GM18526 (cell line): ENCODE results near the gene SPATA2.

Source experiments
- POLR2A ChIP-seq: IDR thresholded peaks from 3 replicates; pipeline ENCODE4 v1.6.1; 2011; ENCODE audit not compliant: insufficient read length; ENCODE audit errors: extremely low read depth

The SPATA2 gene

GRCh38 chr20:49893242-49894072 lies 21.9 kb downstream of the SPATA2 start:
- TF ChIP-seq POLR2A = no peak

- TF ChIP-seq POLR2A = no peak
Observed at GRCh38 chr20:49892817-49893216, 22.5 kb downstream of the SPATA2 start.

- TF ChIP-seq POLR2A = no peak
Observed at GRCh38 chr20:49892260-49892659, 23.1 kb downstream of the SPATA2 start.

- no peak for TF ChIP-seq POLR2A
Observed at GRCh38 chr20:49891476-49892110, 23.7 kb downstream of the SPATA2 start.

GRCh38 chr20:49890471-49891361 lies 24.6 kb downstream of the SPATA2 start:
- TF ChIP-seq POLR2A = no peak

GRCh38 chr20:49889935-49890333 lies 25.4 kb downstream of the SPATA2 start:
- TF ChIP-seq POLR2A = no peak

GRCh38 chr20:49889001-49889934 lies 26.1 kb downstream of the SPATA2 start:
- no peak for TF ChIP-seq POLR2A

GRCh38 chr20:49888212-49889000 lies 26.9 kb downstream of the SPATA2 start:
- TF ChIP-seq POLR2A = no peak

GRCh38 chr20:49887251-49888211 lies 27.8 kb downstream of the SPATA2 start:
- no peak for TF ChIP-seq POLR2A

GRCh38 chr20:49886571-49887213 lies 28.6 kb downstream of the SPATA2 start:
- TF ChIP-seq POLR2A = no peak

- no peak for TF ChIP-seq POLR2A
Observed at GRCh38 chr20:49885558-49886332, 29.6 kb downstream of the SPATA2 start.
